H9 (cell line): Measurements from ENCODE around the gene TFIP11. TPM values are rescaled to one million over a fixed set of nuclear protein-coding genes. Genes with fewer than 3 reads are reported as not detected.

Experiments used
- DNase-seq: peaks from one replicate; pipeline ENCODE4 v3.0.0-alpha.2; 2017
- H2AFZ ChIP-seq: one replicate; pipeline ENCODE4 v1.6.1; 2013; ENCODE audit warnings: mild to moderate bottlenecking, low read length, control low read depth, moderate library complexity
- H2AK5ac ChIP-seq: 2 replicates; pipeline ENCODE4 v1.6.1; 2013; ENCODE audit warnings: low read length, control low read depth, mixed read lengths; ENCODE audit not compliant: insufficient read length
- H2BK120ac ChIP-seq: one replicate; pipeline ENCODE4 v1.6.1; 2013; ENCODE audit warnings: low read depth, mild to moderate bottlenecking, low read length, control low read depth, inconsistent platforms; ENCODE audit not compliant: poor library complexity, severe bottlenecking
- H2BK12ac ChIP-seq: 2 replicates; pipeline ENCODE4 v1.6.1; 2013; ENCODE audit warnings: low read length, control low read depth, mixed read lengths, low read depth; ENCODE audit not compliant: insufficient read length
- H2BK15ac ChIP-seq: 2 replicates; pipeline ENCODE4 v1.6.1; 2013; ENCODE audit warnings: low read depth, low read length, control low read depth
- H2BK20ac ChIP-seq: one replicate; pipeline ENCODE4 v1.6.1; 2013; ENCODE audit warnings: low read depth, mild to moderate bottlenecking, low read length, control low read depth, inconsistent platforms; ENCODE audit not compliant: poor library complexity, severe bottlenecking
- H2BK5ac ChIP-seq: 2 replicates; pipeline ENCODE4 v1.6.1; 2013; ENCODE audit warnings: low read length, control low read depth, mixed read lengths; ENCODE audit not compliant: insufficient read length
- H3K14ac ChIP-seq: 2 replicates; pipeline ENCODE4 v1.6.1; 2013; ENCODE audit warnings: low read length, control low read depth; ENCODE audit not compliant: insufficient read depth
- H3K18ac ChIP-seq: 2 replicates; pipeline ENCODE4 v1.6.1; 2013; ENCODE audit warnings: low read depth, mild to moderate bottlenecking, mixed read lengths, low read length, control low read depth; ENCODE audit not compliant: insufficient read length
- H3K23ac ChIP-seq: 2 replicates; pipeline ENCODE4 v1.6.1; 2013; ENCODE audit warnings: low read length, control low read depth, mixed read lengths, low read depth; ENCODE audit not compliant: insufficient read length
- H3K23me2 ChIP-seq: 2 replicates; pipeline ENCODE4 v1.6.1; 2013; ENCODE audit warnings: low read depth, mild to moderate bottlenecking, mixed read lengths, low read length, control low read depth; ENCODE audit not compliant: insufficient read length, poor library complexity, severe bottlenecking
- H3K27ac ChIP-seq: 2 replicates; pipeline ENCODE4 v1.5.1; 2013; ENCODE audit warnings: low read length, control low read depth, mixed read lengths, low read depth; ENCODE audit not compliant: insufficient read length
- H3K27me3 ChIP-seq: 2 replicates; pipeline ENCODE4 v1.6.1; 2013; ENCODE audit warnings: low read length, control low read depth, inconsistent platforms; ENCODE audit not compliant: insufficient read depth
- H3K4ac ChIP-seq: 2 replicates; pipeline ENCODE4 v1.6.1; 2013; ENCODE audit warnings: low read depth, mild to moderate bottlenecking, control low read depth, inconsistent platforms, low read length, moderate library complexity
- H3K4me1 ChIP-seq: 2 replicates; pipeline ENCODE4 v1.6.1; 2013; ENCODE audit warnings: low read length, control low read depth, inconsistent platforms; ENCODE audit not compliant: insufficient read depth
- H3K4me2 ChIP-seq: 2 replicates; pipeline ENCODE4 v1.6.1; 2013; ENCODE audit warnings: low read length, control low read depth, mixed read lengths; ENCODE audit not compliant: insufficient read length, insufficient read depth
- H3K56ac ChIP-seq: 2 replicates; pipeline ENCODE4 v1.6.1; 2013; ENCODE audit warnings: low read depth, mild to moderate bottlenecking, mixed read lengths, low read length, control low read depth; ENCODE audit not compliant: insufficient read length
- H3K79me1 ChIP-seq: 2 replicates; pipeline ENCODE4 v1.6.1; 2013; ENCODE audit warnings: low read depth, mild to moderate bottlenecking, moderate library complexity, low read length, control low read depth, inconsistent platforms; ENCODE audit not compliant: insufficient read depth, poor library complexity, severe bottlenecking
- H3K79me2 ChIP-seq: 2 replicates; pipeline ENCODE4 v1.6.1; 2013; ENCODE audit warnings: low read length, control low read depth, inconsistent platforms; ENCODE audit not compliant: insufficient read depth
- H3K9ac ChIP-seq: 2 replicates; pipeline ENCODE4 v1.6.1; 2013; ENCODE audit warnings: low read length, control low read depth, mixed read lengths; ENCODE audit not compliant: insufficient read length; ENCODE audit errors: extremely low read depth
- H3K9me3 ChIP-seq: one replicate; pipeline ENCODE4 v1.6.1; 2013; ENCODE audit warnings: low read depth, low read length, inconsistent platforms; ENCODE audit not compliant: control insufficient read depth
- H3T11ph ChIP-seq: one replicate; pipeline ENCODE4 v1.6.1; 2013; ENCODE audit warnings: mild to moderate bottlenecking, low read length, control low read depth, inconsistent platforms
- H4K20me1 ChIP-seq: one replicate; pipeline ENCODE4 v1.6.1; 2013; ENCODE audit not compliant: control insufficient read depth, insufficient read length, insufficient read depth
- H4K5ac ChIP-seq: 2 replicates; pipeline ENCODE4 v1.6.1; 2013; ENCODE audit warnings: low read depth, mild to moderate bottlenecking, mixed read lengths, low read length, control low read depth; ENCODE audit not compliant: insufficient read length
- H4K8ac ChIP-seq: replicated peaks from 2 replicates; pipeline ENCODE4 v1.6.1; 2013; ENCODE audit warnings: low read length, control low read depth, mixed read lengths, low read depth; ENCODE audit not compliant: insufficient read length
- H4K91ac ChIP-seq: 2 replicates; pipeline ENCODE4 v1.6.1; 2013; ENCODE audit warnings: low read depth, mild to moderate bottlenecking, moderate library complexity, mixed read lengths, low read length, control low read depth; ENCODE audit not compliant: insufficient read length
- H3K27ac Mint-ChIP-seq, 3 experiments: 2 replicates in 2 of 3; 3 replicates in 1 of 3; pipeline ENCODE4 v1.8.0; 2020 to 2021; ENCODE audit warnings: mixed read lengths in 3 of 3, mild to moderate bottlenecking in 1 of 3, moderate library complexity in 1 of 3
- H3K27me3 Mint-ChIP-seq: 2 replicates; pipeline ENCODE4 v1.8.0; 2021; ENCODE audit warnings: low read depth, mild to moderate bottlenecking, moderate library complexity, mixed read lengths
- H3K36me3 Mint-ChIP-seq, 3 experiments: 2 replicates in 2 of 3; 3 replicates in 1 of 3; pipeline ENCODE4 v1.8.0; 2020 to 2021; ENCODE audit warnings: low read depth in 3 of 3, mixed read lengths in 3 of 3; ENCODE audit not compliant: insufficient read depth in 1 of 3
- H3K4me1 Mint-ChIP-seq, 2 experiments: 2 replicates each; pipeline ENCODE4 v1.8.0; 2020; ENCODE audit warnings: mixed read lengths in 2 of 2
- H3K4me3 Mint-ChIP-seq, 2 experiments: 2 replicates in 1 of 2; 3 replicates in 1 of 2; pipeline ENCODE4 v1.8.0; 2020 to 2021; ENCODE audit warnings: mild to moderate bottlenecking in 2 of 2, mixed read lengths in 2 of 2, moderate library complexity in 1 of 2
- H3K9me3 Mint-ChIP-seq, 2 experiments: 2 replicates in 1 of 2; 3 replicates in 1 of 2; pipeline ENCODE4 v1.8.0; 2020; ENCODE audit warnings: mild to moderate bottlenecking in 2 of 2, mixed read lengths in 2 of 2, moderate library complexity in 1 of 2
- WGBS: extraction: QIAGEN DNeasy Blood & Tissue Kit; methylation state at CpG from one replicate; pipeline ENCODE4 v1.1.7; 2013; ENCODE audit warnings: missing lambda C conversion rate, low lambda C conversion rate, mixed read lengths; ENCODE audit not compliant: insufficient read length; ENCODE audit errors: extremely low coverage; 5-methylcytosine and 5-hydroxymethylcytosine counted together
- total RNA-seq: library from RNA; stranded (reverse); gene quantifications from 2 replicates; pipeline ENCODE4 v1.2.1, GENCODE V29; 2021
- TF ChIP-seq, protein P1 (sequence below): fragments of 200-600 bp; sonication (generic); conservative IDR thresholded peaks from 3 replicates; pipeline ENCODE4 v1.8.0; 2021; ENCODE audit warnings: antibody characterized with exemption, mild to moderate bottlenecking

Gene TFIP11
- total RNA-seq, 1 experiment from 2014 or later: 36.4 TPM

- no peak for DNase-seq
- no peaks in the 10 kb centered on the region for H3K4me1 Mint-ChIP-seq
- peak overlapping the region in 2 of 3 experiments; percentile 80 to 84; a peak in 2 of 7 replicates for H3K27ac Mint-ChIP-seq
- Histone ChIP-seq H3K79me1 (peaks cover 3% of the 10 kb centered on the region), H2BK5ac (no peak overlapping the region), H3K4ac (no peak overlapping the region), H4K5ac (no peak overlapping the region), H2BK12ac (no peak overlapping the region), H2AK5ac (no peak overlapping the region), H4K91ac (no peak overlapping the region), H3K4me2 (no peak overlapping the region), H3K23me2 (no peaks in the 10 kb centered on the region), H2BK15ac (no peak overlapping the region), H2AFZ (no peak overlapping the region), H3K27ac (no peak overlapping the region), H2BK120ac (no peak overlapping the region), H3K9ac (no peak overlapping the region), H3T11ph (no peak overlapping the region), H3K79me2 (no peaks in the 10 kb centered on the region; the same call in 1 of the 2 replicates), H3K18ac (no peak overlapping the region), H3K56ac (no peak overlapping the region), H4K20me1 (no peaks in the 10 kb centered on the region), H3K14ac (no peak overlapping the region), H3K4me1 (no peaks in the 10 kb centered on the region), H3K27me3 (no peaks in the 10 kb centered on the region), H2BK20ac (no peak overlapping the region), H4K8ac (no peak overlapping the region), H3K9me3 (no peaks in the 10 kb centered on the region), H3K23ac (no peak overlapping the region)
- H3K9me3 Mint-ChIP-seq: no peaks in the 10 kb centered on the region
- H3K4me3 Mint-ChIP-seq: no peak overlapping the region
- H3K27me3 Mint-ChIP-seq: no peaks in the 10 kb centered on the region
- peaks cover 44 to 75% (median 64%) of the 10 kb centered on the region in 3 experiments for H3K36me3 Mint-ChIP-seq
- TF ChIP-seq, protein P1, sequence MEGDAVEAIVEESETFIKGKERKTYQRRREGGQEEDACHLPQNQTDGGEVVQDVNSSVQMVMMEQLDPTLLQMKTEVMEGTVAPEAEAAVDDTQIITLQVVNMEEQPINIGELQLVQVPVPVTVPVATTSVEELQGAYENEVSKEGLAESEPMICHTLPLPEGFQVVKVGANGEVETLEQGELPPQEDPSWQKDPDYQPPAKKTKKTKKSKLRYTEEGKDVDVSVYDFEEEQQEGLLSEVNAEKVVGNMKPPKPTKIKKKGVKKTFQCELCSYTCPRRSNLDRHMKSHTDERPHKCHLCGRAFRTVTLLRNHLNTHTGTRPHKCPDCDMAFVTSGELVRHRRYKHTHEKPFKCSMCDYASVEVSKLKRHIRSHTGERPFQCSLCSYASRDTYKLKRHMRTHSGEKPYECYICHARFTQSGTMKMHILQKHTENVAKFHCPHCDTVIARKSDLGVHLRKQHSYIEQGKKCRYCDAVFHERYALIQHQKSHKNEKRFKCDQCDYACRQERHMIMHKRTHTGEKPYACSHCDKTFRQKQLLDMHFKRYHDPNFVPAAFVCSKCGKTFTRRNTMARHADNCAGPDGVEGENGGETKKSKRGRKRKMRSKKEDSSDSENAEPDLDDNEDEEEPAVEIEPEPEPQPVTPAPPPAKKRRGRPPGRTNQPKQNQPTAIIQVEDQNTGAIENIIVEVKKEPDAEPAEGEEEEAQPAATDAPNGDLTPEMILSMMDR: no peak
- WGBS: no CpG with 5 or more reads among the region's 7 CpGs
These were observed 22.0 kb upstream of the TFIP11 start for GRCh38 chr22:26534171-26534855.
